OCI-LY1 (cell line): Measurements from ENCODE around the gene UNC80.

ENCODE experiments used
- H2AFZ ChIP-seq: fragments of 200-600 bp; sonication (generic), shearing (Covaris generic); 2 replicates; pipeline ENCODE4 v1.6.0; 2014; ENCODE audit warnings: antibody characterized with exemption, mild to moderate bottlenecking, low read length
- H3F3A ChIP-seq: fragments of 200-600 bp; sonication (generic), shearing (Covaris generic); 2 replicates; pipeline ENCODE4 v1.6.0; 2014; ENCODE audit warnings: mild to moderate bottlenecking, antibody characterized with exemption, low read length, moderate library complexity; ENCODE audit not compliant: insufficient read depth
- H3K27ac ChIP-seq: fragments of 200-600 bp; sonication (generic); 2 replicates; pipeline ENCODE4 v1.5.1; 2014; ENCODE audit warnings: low read length, mixed run types, mild to moderate bottlenecking, low read depth; ENCODE audit not compliant: poor library complexity, severe bottlenecking
- H3K27me3 ChIP-seq: fragments of 200-600 bp; sonication (generic); 2 replicates; pipeline ENCODE4 v1.6.0; 2014; ENCODE audit warnings: antibody characterized with exemption, mild to moderate bottlenecking, low read length, moderate library complexity; ENCODE audit not compliant: insufficient read depth
- H3K36me3 ChIP-seq: fragments of 200-600 bp; sonication (generic); 2 replicates; pipeline ENCODE4 v1.6.1; 2014; ENCODE audit warnings: mild to moderate bottlenecking, antibody characterized with exemption, low read length, moderate library complexity, mixed read lengths; ENCODE audit not compliant: insufficient read depth
- H3K4me1 ChIP-seq: fragments of 200-600 bp; sonication (generic); 2 replicates; pipeline ENCODE4 v1.5.1; 2014; ENCODE audit warnings: mild to moderate bottlenecking, low read length, moderate library complexity; ENCODE audit not compliant: insufficient read depth, severe bottlenecking
- H3K4me2 ChIP-seq: fragments of 200-600 bp; sonication (generic), shearing (Covaris generic); 2 replicates; pipeline ENCODE4 v1.6.1; 2014; ENCODE audit warnings: low read length
- H3K4me3 ChIP-seq: fragments of 200-600 bp; sonication (generic); 2 replicates; pipeline ENCODE4 v1.5.1; 2014; ENCODE audit warnings: low read length, low read depth, mild to moderate bottlenecking, mixed read lengths; ENCODE audit not compliant: poor library complexity, severe bottlenecking
- H3K79me2 ChIP-seq: fragments of 200-600 bp; shearing (Covaris generic); 2 replicates; pipeline ENCODE4 v1.6.1; 2016; ENCODE audit warnings: mixed run types, low read length, mixed read lengths; ENCODE audit not compliant: insufficient read depth
- H3K9ac ChIP-seq: fragments of 200-600 bp; sonication (generic), shearing (Covaris generic); 2 replicates; pipeline ENCODE4 v1.6.1; 2014; ENCODE audit warnings: mild to moderate bottlenecking, low read length, mixed read lengths
- H3K9me2 ChIP-seq: fragments of 200-600 bp; sonication (generic), shearing (Covaris generic); 2 replicates; pipeline ENCODE4 v1.6.1; 2014; ENCODE audit warnings: low read depth, mild to moderate bottlenecking, low read length, mixed read lengths
- H3K9me3 ChIP-seq: fragments of 200-600 bp; shearing (Covaris generic); 2 replicates; pipeline ENCODE4 v1.6.1; 2014; ENCODE audit warnings: low read length, mixed read lengths
- H4K20me1 ChIP-seq: fragments of 200-600 bp; sonication (generic), shearing (Covaris generic); 2 replicates; pipeline ENCODE4 v1.6.0; 2016; ENCODE audit warnings: mild to moderate bottlenecking, low read length; ENCODE audit not compliant: insufficient read depth
- CTCF ChIP-seq: fragments of 200-600 bp; sonication (generic), shearing (Covaris generic); IDR thresholded peaks from 2 replicates; pipeline ENCODE4 v1.5.1; 2017; ENCODE audit warnings: mild to moderate bottlenecking, antibody characterized with exemption, low read length, moderate library complexity, mixed read lengths
- EZH2 ChIP-seq: fragments of 200-600 bp; sonication (generic), shearing (Covaris generic); IDR thresholded peaks from 2 replicates; pipeline ENCODE4 v1.8.0; 2017; ENCODE audit warnings: borderline replicate concordance, mixed run types, mild to moderate bottlenecking, antibody characterized with exemption, low read length, moderate library complexity, mixed read lengths

UNC80 gene

GRCh38 chr2:209940936-209941335 is 169.3 kb downstream of the UNC80 start:
- no peaks in the 10 kb centered on the region for H3K27me3 ChIP-seq
- H2AFZ ChIP-seq, result no peak overlapping the region
- no peaks in the 10 kb centered on the region for H3K79me2 ChIP-seq
- no peaks in the 10 kb centered on the region for H3F3A ChIP-seq
- no peak overlapping the region for H3K4me2 ChIP-seq
- H4K20me1 ChIP-seq, result no peaks in the 10 kb centered on the region
- H3K4me3 ChIP-seq, result no peak overlapping the region
- no peak overlapping the region for H3K27ac ChIP-seq
- H3K4me1 ChIP-seq, result no peaks in the 10 kb centered on the region
- H3K36me3 ChIP-seq, result no peaks in the 10 kb centered on the region
- no peaks in the 10 kb centered on the region for H3K9me3 ChIP-seq
- no peaks in the 10 kb centered on the region for H3K9me2 ChIP-seq
- no peak for TF ChIP-seq EZH2
- TF ChIP-seq CTCF, result no peak
- H3K9ac ChIP-seq, result no peak overlapping the region

DNA sequence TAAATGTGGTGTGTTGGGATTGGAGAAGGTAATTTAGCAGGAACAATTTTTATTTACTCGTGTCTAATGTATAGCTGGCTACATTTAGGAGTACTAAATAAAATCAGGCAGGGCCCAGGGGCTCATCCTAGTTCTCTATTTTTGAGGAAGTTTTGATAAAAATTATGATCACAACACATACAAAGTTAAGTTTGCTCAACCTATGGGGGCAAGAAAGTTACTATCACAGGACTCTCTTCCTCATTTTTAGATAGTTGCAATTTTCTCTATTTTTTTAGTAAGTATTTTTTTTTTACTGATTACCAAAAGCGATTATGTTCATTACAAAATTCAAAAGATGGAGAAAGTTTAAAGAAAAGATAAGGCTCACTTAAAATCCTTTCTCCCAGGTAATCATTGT is 170.8 kb downstream of the UNC80 start:
- Histone ChIP-seq H3K27ac (no peak overlapping the region), H3K4me3 (no peak overlapping the region), H3K79me2 (no peaks in the 10 kb centered on the region), H3K4me1 (no peaks in the 10 kb centered on the region), H2AFZ (no peak overlapping the region), H3K9ac (no peak overlapping the region), H3K27me3 (no peaks in the 10 kb centered on the region), H3K9me3 (no peaks in the 10 kb centered on the region), H3K4me2 (no peak overlapping the region), H3K9me2 (no peaks in the 10 kb centered on the region), H3F3A (no peaks in the 10 kb centered on the region), H3K36me3 (no peaks in the 10 kb centered on the region), H4K20me1 (no peaks in the 10 kb centered on the region)
- TF ChIP-seq EZH2 (no peak), CTCF (no peak)

DNA sequence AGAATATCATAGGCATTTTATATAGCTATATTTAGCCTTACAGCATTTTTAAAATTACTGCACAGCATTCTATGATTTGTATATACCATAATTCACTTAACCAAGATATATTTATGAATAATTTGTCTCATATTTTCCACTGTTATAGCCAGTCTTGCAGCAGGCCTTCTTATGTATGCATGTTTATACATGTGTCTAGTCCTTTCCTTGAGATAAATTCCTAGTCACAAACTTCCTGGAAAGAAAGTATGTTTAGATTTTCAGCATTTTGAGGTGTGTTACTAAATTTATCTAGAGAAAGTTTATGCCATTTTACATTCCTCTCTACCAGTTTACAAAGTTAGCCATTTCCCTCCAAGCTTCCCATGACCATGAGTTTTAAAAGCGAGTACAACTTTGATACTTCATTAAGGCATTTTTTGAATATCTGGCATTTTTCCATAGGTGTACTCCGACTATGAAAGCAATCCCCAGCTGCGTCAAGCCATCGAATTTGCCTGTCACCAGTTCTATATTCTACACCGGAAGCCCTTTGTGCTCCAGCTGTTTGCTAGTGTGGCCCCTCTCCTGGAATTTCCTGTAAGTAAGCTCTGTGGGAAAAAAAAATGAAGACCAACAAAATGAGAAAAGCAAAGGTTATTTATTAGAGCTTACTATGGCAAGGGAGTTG is 171.4 kb downstream of the UNC80 start:
- Histone ChIP-seq H3K36me3 (no peaks in the 10 kb centered on the region), H3K9ac (no peak overlapping the region), H3K27ac (no peak overlapping the region), H3K4me2 (no peak overlapping the region), H3K4me3 (no peak overlapping the region), H4K20me1 (no peaks in the 10 kb centered on the region), H3K27me3 (no peaks in the 10 kb centered on the region), H3K79me2 (no peaks in the 10 kb centered on the region), H3K4me1 (no peaks in the 10 kb centered on the region), H3K9me3 (no peaks in the 10 kb centered on the region), H2AFZ (no peak overlapping the region), H3K9me2 (no peaks in the 10 kb centered on the region), H3F3A (no peaks in the 10 kb centered on the region)
- TF ChIP-seq EZH2, result no peak
- TF ChIP-seq CTCF, result no peak
